NCI-H1930 (cell line): ENCODE data around the gene MGAT5.

ENCODE experiments used
- DNase-seq, 2 experiments: peaks; one replicate each; lab custom pipeline; 2025; lab: John Stamatoyannopoulos, UW

The MGAT5 gene

DNA sequence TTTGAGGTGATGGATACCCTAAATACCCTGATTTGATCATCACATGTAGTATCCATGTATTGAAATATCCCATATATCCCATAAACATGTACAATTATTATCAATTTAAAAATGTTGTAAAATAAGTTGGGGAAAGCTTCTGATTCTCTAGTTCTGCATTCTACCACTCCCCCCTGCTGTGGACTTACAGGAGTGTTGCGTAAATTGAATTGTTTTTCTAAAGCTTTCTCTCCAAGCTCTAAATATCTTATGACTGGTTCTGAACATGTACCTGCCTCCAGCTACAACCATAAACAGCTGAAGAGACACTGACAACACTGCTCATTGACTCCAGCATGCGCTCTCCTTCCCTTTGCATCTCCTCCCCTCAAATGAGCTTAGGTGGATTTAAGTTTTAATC, 145.2 kb downstream of the MGAT5 start:
- DNase-seq: no peak

GRCh38 chr2:134401081-134401497, 147.2 kb downstream of the MGAT5 start:
- no peak for DNase-seq

DNA sequence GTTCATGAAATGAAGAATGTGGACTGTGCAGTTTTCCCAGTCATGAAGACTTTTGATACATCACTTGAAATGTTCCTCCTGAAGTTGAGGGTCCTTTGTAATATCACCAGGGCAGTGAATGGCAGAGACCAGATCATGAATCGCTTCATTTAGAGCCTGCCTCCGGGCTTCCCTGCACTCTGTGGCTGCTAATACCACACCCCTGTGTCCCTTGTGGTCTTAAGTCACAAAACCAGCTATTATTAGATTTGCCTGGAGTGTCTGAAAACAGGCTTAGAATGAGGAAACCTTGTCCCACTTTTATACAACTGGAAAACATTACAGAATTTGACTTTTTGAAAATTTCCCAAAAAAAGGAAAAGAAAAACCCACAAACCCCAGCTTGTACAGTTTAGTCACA, 147.9 kb downstream of the MGAT5 start:
- no peak for DNase-seq

DNA sequence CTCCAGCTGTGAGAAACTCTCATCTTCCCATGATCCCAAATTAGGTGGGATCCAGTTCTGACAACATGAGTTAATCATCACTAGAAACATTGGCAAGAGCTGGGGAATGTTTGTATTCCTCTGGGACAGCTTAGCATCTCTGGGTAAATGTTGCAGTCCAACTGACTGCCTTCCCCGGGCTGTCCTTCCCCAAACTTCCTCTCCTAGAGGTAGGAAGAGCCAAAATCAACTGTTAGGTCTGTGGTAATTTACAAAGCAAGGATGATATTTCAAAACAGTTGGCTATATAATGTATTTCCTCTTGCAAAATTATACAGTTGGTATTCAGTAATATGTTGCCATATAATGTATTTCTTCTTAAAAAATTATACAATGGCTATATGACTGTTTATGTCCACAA, 148.5 kb downstream of the MGAT5 start:
- DNase-seq: no peak

GRCh38 chr2:134405611-134406081, 151.8 kb downstream of the MGAT5 start:
- DNase-seq: no peak

- DNase-seq: no peak
Measured at GRCh38 chr2:134406311-134406710, 152.4 kb downstream of the MGAT5 start.

- no peak for DNase-seq
Measured at GRCh38 chr2:134406736-134407135, 152.9 kb downstream of the MGAT5 start.

GRCh38 chr2:134407154-134407890, 153.4 kb downstream of the MGAT5 start:
- DNase-seq: no peak

DNA sequence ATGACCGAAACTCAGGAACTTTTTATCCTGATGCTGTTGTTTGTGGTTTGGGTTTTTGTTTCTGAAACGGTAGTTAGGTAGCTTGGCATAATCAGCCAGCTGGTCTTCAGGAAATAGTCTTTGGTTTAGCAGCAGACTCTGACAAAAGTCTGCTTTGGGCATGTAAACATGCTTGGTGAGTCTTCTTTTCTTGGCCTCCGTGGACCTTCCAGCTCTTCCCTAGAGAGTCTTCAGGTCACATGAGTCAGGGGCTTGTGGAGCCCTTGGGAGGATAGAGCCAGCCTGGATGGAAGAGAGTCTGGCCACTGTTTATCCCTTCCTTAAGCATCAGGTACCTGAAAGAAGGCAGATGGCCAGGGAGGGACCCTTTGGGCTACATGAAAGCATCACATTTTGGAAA, 154.5 kb downstream of the MGAT5 start:
- DNase-seq: no peak

DNA sequence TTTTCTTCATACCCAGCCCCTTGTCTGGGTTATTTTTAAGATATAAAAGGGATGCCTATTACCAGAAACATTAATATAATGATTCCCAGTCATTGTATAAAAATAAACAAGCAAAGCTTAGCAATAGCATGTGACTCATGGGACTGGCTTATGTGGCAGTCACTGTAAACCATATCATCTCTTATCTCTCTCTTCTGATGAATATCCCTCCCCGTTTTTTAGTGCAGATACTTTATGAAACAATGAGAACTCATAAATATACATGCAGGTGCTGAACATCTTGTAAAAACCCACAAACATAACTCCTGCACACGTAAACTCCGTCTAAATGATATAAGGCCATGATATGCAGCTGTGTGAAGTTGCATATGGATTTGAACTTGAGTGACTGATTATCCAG, 154.9 kb downstream of the MGAT5 start:
- no peak for DNase-seq

GRCh38 chr2:134410006-134410405, 156.1 kb downstream of the MGAT5 start:
- DNase-seq: no peak

DNA sequence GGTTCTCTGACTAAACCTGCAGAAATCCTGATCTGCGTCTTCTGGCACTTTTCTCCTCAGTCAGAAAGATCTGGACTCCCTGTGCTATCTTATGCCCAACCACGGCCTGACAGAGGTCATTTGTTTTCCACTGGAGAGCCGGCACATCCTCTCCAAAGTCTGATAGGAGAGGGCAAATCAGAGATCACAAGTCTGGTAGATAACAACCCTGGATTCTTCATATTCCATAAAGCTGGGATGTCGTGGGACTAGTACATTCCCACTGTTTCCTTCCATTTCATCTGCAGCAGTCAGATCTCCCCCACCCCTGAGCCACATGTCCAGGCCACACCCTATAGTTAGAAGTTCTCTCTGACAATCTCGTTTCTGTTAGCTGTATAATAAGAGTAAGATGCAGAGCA, 157.0 kb downstream of the MGAT5 start:
- no peak for DNase-seq

- no peak for DNase-seq
Measured at GRCh38 chr2:134411279-134411827, 157.5 kb downstream of the MGAT5 start.

DNA sequence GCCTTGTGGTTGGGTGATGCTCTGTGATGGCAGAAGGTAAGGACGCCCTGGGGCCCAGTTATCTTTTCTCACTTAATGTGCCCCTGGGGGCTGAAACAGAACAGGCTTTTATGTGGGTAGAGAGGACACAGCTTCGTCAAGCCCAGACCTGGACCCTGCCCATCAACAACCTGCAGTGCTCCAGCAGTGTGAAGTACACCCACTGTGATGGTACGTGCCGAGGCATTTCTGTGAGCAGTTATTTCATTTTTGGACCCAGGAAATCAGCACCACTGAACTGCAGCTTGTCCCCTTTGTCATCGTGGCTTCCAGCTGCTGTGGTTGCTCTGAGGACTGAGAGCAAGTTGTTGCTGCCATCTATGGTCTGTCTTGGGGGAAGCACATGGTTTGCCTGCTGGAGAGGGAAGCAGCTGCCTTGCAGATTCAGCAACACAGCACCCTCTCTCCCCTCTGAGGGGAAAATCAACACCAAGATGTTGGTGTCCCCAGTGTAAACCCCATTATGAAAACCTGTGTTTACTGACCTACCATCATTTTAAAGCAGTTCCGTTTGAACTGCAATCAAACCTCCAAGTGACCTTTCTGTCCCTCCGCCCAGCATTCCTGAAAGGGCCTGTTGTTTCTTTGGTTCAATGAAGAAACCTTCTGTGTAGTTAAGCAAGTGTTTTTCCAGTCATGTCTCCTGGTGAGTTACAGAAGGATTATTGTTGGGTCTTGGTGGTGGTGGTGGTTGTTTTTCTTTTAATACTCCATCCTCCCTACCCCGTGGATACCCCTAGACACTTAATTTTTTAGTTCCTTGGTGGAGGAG, 158.2 kb downstream of the MGAT5 start:
- peak; percentile 52 to 67 for DNase-seq

DNA sequence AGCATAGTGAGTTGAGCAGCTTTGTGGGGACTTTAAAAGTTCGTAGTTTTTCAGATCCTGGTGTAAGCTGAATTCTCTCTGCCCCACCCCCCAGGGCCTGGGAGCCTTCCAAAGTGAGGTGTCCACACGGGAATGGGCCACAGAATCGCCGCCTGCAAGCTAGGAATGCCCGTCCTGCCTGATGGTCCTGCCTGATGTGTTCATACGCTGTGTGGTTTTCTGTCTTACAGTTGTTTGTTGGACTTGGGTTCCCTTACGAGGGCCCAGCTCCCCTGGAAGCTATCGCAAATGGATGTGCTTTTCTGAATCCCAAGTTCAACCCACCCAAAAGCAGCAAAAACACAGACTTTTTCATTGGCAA, 158.7 kb downstream of the MGAT5 start:
- no peak for DNase-seq

- no peak for DNase-seq
Measured at GRCh38 chr2:134413430-134413829, 159.6 kb downstream of the MGAT5 start.

DNA sequence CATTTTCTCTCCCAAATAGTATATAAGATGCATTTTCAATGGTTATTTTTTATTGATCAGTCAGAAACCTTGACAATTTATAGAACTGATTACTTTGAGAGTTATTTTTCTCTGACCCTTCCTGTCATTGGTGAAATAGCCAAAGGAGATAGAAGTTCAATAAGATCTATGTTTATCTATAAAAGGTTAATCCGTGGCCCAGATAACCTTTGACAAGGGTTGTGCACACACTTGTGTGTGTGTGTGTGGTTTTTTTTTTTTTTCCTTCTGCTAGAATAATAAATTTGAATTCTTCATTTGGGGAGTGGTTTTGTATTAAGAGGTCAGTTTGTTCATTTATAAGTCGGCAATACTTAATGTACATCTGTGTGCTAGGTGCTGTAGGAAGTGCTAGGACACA, 160.0 kb downstream of the MGAT5 start:
- no peak for DNase-seq

DNA sequence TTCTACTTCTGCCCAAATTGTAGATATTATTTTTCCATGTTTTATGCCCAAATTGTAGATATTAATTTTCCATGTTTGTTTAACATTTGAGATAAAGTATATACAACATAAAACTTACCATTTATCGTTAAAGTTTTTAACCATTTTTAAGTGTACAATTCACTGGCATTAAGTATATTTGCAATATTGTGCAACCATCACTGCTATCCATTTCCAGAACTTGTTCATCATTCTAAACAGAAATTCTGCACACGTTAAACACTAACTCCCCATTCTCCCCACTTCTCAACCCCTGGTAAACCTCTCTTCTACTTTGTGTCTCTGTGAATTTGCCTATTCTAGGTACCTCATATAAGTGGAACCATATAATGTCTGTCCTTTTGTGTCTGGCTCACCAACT, 162.1 kb downstream of the MGAT5 start:
- DNase-seq: no peak

GRCh38 chr2:134416637-134417036, 162.8 kb downstream of the MGAT5 start:
- no peak for DNase-seq

DNA sequence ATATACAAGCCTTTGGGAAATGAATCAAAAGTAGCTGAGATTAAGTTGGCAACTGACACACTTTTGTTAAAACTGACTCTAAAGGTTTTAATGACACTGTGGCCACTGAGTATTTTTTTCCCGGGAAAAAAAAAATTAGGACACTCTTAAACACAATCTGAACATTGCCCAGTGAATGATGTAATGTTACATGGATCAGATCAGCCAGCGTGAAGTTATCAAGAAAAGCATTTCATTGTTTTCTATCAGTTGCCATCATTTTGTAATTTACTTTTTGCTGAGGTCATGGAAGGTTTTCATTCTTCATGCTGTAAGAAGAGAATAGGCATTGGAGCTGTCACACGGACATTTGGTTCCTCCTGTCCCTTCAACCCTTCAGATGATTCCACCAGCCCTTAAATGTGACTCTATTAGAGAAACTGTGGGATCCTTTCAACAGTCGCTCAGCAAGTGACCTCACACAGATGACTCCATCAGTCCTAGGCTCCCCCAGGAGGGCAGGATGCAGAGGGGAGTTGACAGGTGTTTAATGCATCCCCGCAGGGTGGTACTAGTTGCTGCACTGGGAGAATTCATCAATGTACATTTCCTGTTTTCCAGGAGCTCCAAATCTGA, 164.2 kb downstream of the MGAT5 start:
- no peak for DNase-seq

- DNase-seq: no peak
Measured at GRCh38 chr2:134420259-134420658, 166.4 kb downstream of the MGAT5 start.

DNA sequence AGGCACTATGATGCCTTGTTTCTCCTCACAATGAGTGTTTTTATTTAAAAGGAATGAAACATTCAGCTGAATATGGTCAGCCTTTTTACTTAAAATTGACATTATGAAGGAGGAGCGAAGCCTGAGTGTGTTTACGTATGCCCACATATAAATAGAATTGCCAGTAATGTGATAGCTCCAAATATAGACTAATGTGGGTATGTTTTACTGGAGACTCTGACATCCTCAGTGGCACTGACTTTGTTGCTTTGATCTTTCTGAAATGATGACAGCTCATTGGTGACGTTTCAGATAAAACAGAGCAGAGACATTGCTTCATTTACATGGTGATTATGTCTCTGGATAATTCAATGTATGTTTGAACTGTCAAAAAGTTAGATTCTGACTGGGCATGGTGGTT, 167.0 kb downstream of the MGAT5 start:
- no peak for DNase-seq
